Endodermal cell (in vitro differentiated cells): ENCODE results near the gene PKNOX1. TPM values are rescaled to one million over a fixed set of nuclear protein-coding genes. Genes with fewer than 3 reads are reported as not detected.
"Not testable (repeated sequence)": the region's sequence is repeated elsewhere in the genome, so short reads cannot be mapped to it uniquely, and the experiment has no call there.

Source experiments
- DNase-seq: peaks from one replicate; pipeline ENCODE4 v3.0.0-alpha.2; 2017
- H3K27ac ChIP-seq: 2 replicates; pipeline ENCODE4 v1.5.1; 2013; ENCODE audit warnings: mild to moderate bottlenecking, low read depth, low read length, moderate library complexity
- H3K27me3 ChIP-seq: 2 replicates; pipeline ENCODE4 v1.6.1; 2013; ENCODE audit warnings: mild to moderate bottlenecking, low read length, moderate library complexity; ENCODE audit not compliant: insufficient read depth, control insufficient read depth, poor library complexity, severe bottlenecking
- H3K36me3 ChIP-seq: 2 replicates; pipeline ENCODE4 v1.7.0; 2013; ENCODE audit warnings: mild to moderate bottlenecking, low read length, moderate library complexity; ENCODE audit not compliant: control insufficient read depth, insufficient read depth
- H3K4me1 ChIP-seq: one replicate; pipeline ENCODE4 v1.7.0; 2013; ENCODE audit warnings: low read length; ENCODE audit not compliant: control insufficient read depth, insufficient read depth
- H3K4me3 ChIP-seq: 2 replicates; pipeline ENCODE4 v1.5.1; 2013; ENCODE audit warnings: mild to moderate bottlenecking, low read length, moderate library complexity
- H3K9ac ChIP-seq: 2 replicates; pipeline ENCODE4 v1.6.1; 2013; ENCODE audit warnings: mild to moderate bottlenecking, low read length, moderate library complexity; ENCODE audit not compliant: poor library complexity, severe bottlenecking; ENCODE audit errors: extremely low read depth
- H3K9me3 ChIP-seq: 2 replicates; pipeline ENCODE4 v1.6.1; 2013; ENCODE audit warnings: mild to moderate bottlenecking, low read length, moderate library complexity; ENCODE audit not compliant: control insufficient read depth
- H3K27ac Mint-ChIP-seq: 2 replicates; pipeline ENCODE4 v1.8.0; 2020; ENCODE audit warnings: mixed read lengths
- H3K27me3 Mint-ChIP-seq: 2 replicates; pipeline ENCODE4 v1.8.0; 2021; ENCODE audit warnings: mild to moderate bottlenecking, mixed read lengths; ENCODE audit not compliant: insufficient read depth
- H3K36me3 Mint-ChIP-seq: 2 replicates; pipeline ENCODE4 v1.8.0; 2020; ENCODE audit warnings: low read depth, mixed read lengths
- H3K4me1 Mint-ChIP-seq: 2 replicates; pipeline ENCODE4 v1.8.0; 2020; ENCODE audit warnings: mixed read lengths
- H3K4me3 Mint-ChIP-seq: 2 replicates; pipeline ENCODE4 v1.8.0; 2020; ENCODE audit warnings: mild to moderate bottlenecking, moderate library complexity, mixed read lengths
- H3K9me3 Mint-ChIP-seq: 2 replicates; pipeline ENCODE4 v1.8.0; 2020; ENCODE audit warnings: mild to moderate bottlenecking, mixed read lengths
- CTCF ChIP-seq: fragments of 200-600 bp; sonication (generic); conservative IDR thresholded peaks from 2 replicates; pipeline ENCODE4 v1.5.0; 2021; ENCODE audit warnings: antibody characterized with exemption, mild to moderate bottlenecking
- WGBS, 2 experiments: methylation state at CpG; one replicate each; pipeline versions ENCODE4 v1.1.5 to v1.1.7; 2013; ENCODE audit warnings: missing lambda C conversion rate in 2 of 2, mixed read lengths in 1 of 2; ENCODE audit not compliant: insufficient coverage in 1 of 2, insufficient read length in 1 of 2; 5-methylcytosine and 5-hydroxymethylcytosine counted together
- total RNA-seq, 2 donors: library from RNA; stranded (reverse); fragmentation: NEBNext Ultra II Directional in 1 of 2; extraction: Animal tissue kit (Norgen Biotek cat#: 25700) in 1 of 2; gene quantifications; 2 replicates in 1 of 2; 3 replicates in 1 of 2; pipeline ENCODE4 v1.2.1, GENCODE V29; 2021

The PKNOX1 gene
- total RNA-seq, 2 donors from 2014 or later, result 25.9 to 29.9 TPM

GRCh38 chr21:43034101-43034500, 59.7 kb downstream of the PKNOX1 start:
- Mint-ChIP-seq H3K4me1 (no peaks in the 10 kb centered on the region), H3K4me3 (no peak overlapping the region), H3K27ac (no peak overlapping the region), H3K9me3 (no peaks in the 10 kb centered on the region), H3K36me3 (peaks cover 39% of the 10 kb centered on the region), H3K27me3 (no peaks in the 10 kb centered on the region)
- TF ChIP-seq CTCF, result no peak
- WGBS, 2 experiments, result 92% methylated on average over 1 of the region's 1 CpG; no CpG with 5 or more reads in 1 of the 2 experiments
- no peaks in the 10 kb centered on the region for H3K27me3 ChIP-seq
- no peak overlapping the region for H3K9ac ChIP-seq
- no peak overlapping the region for H3K4me3 ChIP-seq
- no peak for DNase-seq
- no peak overlapping the region for H3K27ac ChIP-seq
- H3K4me1 ChIP-seq, result no peaks in the 10 kb centered on the region
- no peaks in the 10 kb centered on the region for H3K9me3 ChIP-seq
- H3K36me3 ChIP-seq, result peaks cover 50% of the 10 kb centered on the region

DNA sequence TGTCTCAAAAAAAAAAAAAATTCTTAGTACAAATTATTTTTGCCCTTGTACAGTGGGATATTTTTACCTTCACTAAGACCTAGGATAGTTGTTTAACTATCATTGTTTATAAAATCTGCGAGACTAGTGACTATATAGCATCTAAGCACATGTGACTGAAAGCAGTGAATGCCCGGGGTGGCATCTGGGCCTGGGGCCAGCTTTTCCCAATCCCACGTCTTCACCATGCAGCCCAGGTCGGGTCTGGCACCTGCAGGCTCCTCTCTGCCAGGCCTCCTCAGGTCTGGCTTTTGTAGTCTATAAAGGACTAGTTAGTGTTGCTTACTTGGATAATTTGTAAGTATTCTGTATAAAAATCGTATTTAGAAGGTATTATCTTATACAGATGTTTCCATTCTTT, 60.5 kb downstream of the PKNOX1 start:
- Mint-ChIP-seq H3K27me3 (no peaks in the 10 kb centered on the region), H3K4me1 (no peaks in the 10 kb centered on the region), H3K36me3 (peaks cover 33% of the 10 kb centered on the region), H3K4me3 (no peak overlapping the region), H3K27ac (no peak overlapping the region), H3K9me3 (no peaks in the 10 kb centered on the region)
- 93 to 100% methylated on average over 2 to 5 of the region's 5 CpGs for WGBS, 2 experiments
- DNase-seq, result no peak
- Histone ChIP-seq H3K4me1 (no peaks in the 10 kb centered on the region), H3K27ac (no peak overlapping the region), H3K27me3 (no peaks in the 10 kb centered on the region), H3K4me3 (no peak overlapping the region), H3K36me3 (peaks cover 46% of the 10 kb centered on the region), H3K9ac (no peak overlapping the region), H3K9me3 (no peaks in the 10 kb centered on the region)
- no peak for TF ChIP-seq CTCF

- H3K4me1 Mint-ChIP-seq, DNase-seq, H3K27ac Mint-ChIP-seq, H3K27ac ChIP-seq, H3K9me3 ChIP-seq, H3K27me3 ChIP-seq, H3K9ac ChIP-seq, H3K4me3 Mint-ChIP-seq, H3K4me1 ChIP-seq, H3K4me3 ChIP-seq, H3K27me3 Mint-ChIP-seq, H3K9me3 Mint-ChIP-seq: not testable (repeated sequence)
- peaks cover 14% of the 10 kb centered on the region for H3K36me3 Mint-ChIP-seq
- peaks cover 29% of the 10 kb centered on the region for H3K36me3 ChIP-seq
- WGBS, 2 experiments, result no CpG with 5 or more reads among the region's 17 CpGs
These were observed 62.5 kb downstream of the PKNOX1 start for GRCh38 chr21:43036889-43037288.

GRCh38 chr21:43037918-43038658, 63.7 kb downstream of the PKNOX1 start:
- not testable (repeated sequence) for H3K9me3 ChIP-seq, H3K4me1 Mint-ChIP-seq, H3K4me3 ChIP-seq, H3K4me1 ChIP-seq, DNase-seq, H3K36me3 Mint-ChIP-seq, H3K27ac ChIP-seq, H3K27me3 ChIP-seq, H3K4me3 Mint-ChIP-seq, H3K9me3 Mint-ChIP-seq, H3K27me3 Mint-ChIP-seq, H3K27ac Mint-ChIP-seq, H3K9ac ChIP-seq
- WGBS, 2 experiments, result 90 to 95% methylated on average over 7 to 19 of the region's 19 CpGs
- peaks cover 18% of the 10 kb centered on the region for H3K36me3 ChIP-seq

DNA sequence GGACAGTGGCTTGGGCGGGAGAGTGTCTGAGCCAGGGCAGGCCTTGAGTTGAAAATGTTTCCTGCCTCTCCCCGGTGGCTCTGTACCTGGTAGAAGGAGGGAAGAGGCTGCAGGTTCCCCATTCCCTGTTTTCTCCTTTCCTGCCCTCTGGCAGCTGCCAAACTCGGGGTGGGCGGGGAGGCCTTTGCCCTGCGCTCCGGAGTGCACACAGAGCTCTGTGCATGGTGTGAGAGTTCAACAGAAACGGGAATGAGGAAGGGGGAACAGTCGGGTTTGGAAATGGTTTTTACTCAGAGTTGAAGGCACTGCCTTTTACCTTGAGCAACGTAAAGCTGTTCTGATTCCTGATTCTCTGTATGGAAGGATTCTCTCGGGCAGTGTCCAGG, 64.3 kb downstream of the PKNOX1 start:
- not testable (repeated sequence) for H3K27ac ChIP-seq, H3K27me3 ChIP-seq, H3K9me3 ChIP-seq, H3K36me3 Mint-ChIP-seq, H3K4me3 ChIP-seq, H3K4me1 ChIP-seq, H3K4me3 Mint-ChIP-seq, H3K9ac ChIP-seq, H3K27ac Mint-ChIP-seq, DNase-seq, H3K27me3 Mint-ChIP-seq, H3K9me3 Mint-ChIP-seq, H3K4me1 Mint-ChIP-seq
- peaks cover 13% of the 10 kb centered on the region for H3K36me3 ChIP-seq
- WGBS, 2 experiments, result 87 to 100% methylated on average over 1 to 2 of the region's 10 CpGs

GRCh38 chr21:43042169-43042568, 67.8 kb downstream of the PKNOX1 start:
- H3K36me3 ChIP-seq, H3K9ac ChIP-seq, H3K4me1 Mint-ChIP-seq, H3K9me3 ChIP-seq, H3K4me3 Mint-ChIP-seq, DNase-seq, H3K27ac Mint-ChIP-seq, H3K27me3 Mint-ChIP-seq, H3K4me1 ChIP-seq, H3K36me3 Mint-ChIP-seq, H3K27me3 ChIP-seq, H3K4me3 ChIP-seq, H3K9me3 Mint-ChIP-seq, H3K27ac ChIP-seq: not testable (repeated sequence)
- 97% methylated on average over 3 of the region's 5 CpGs; no CpG with 5 or more reads in 1 of the 2 experiments for WGBS, 2 experiments
